Liver (tissue), 9 donors: ENCODE data around the gene AKR1C2. TPM values are rescaled to one million over a fixed set of nuclear protein-coding genes. Genes with fewer than 3 reads are reported as not detected.
A peak's percentile ranks its signal among the peaks of the same experiment; 100 is the strongest.
"Not testable (repeated sequence)": the region's sequence is repeated elsewhere in the genome, so short reads cannot be mapped to it uniquely, and the experiment has no call there.

Experiments
- DNase-seq: peaks from one replicate; pipeline ENCODE4 v3.0.0-alpha.2; 2017; ENCODE audit warnings: low spot score
- H3K27ac ChIP-seq, 2 donors: one replicate each; pipeline ENCODE4 v1.7.0; 2013; ENCODE audit warnings: inconsistent platforms in 2 of 2, low read length in 2 of 2, control low read depth in 1 of 2, low read depth in 1 of 2, mild to moderate bottlenecking in 1 of 2
- H3K27me3 ChIP-seq, 4 donors: one replicate each; pipeline versions ENCODE4 v1.6.1 to v1.7.0; 2013; ENCODE audit warnings: low read length in 3 of 4, inconsistent platforms in 1 of 4, mild to moderate bottlenecking in 1 of 4, moderate library complexity in 1 of 4; ENCODE audit not compliant: control insufficient read depth in 4 of 4, insufficient read depth in 4 of 4
- H3K36me3 ChIP-seq, 4 donors: one replicate each; pipeline versions ENCODE4 v1.6.1 to v1.7.0; 2013; ENCODE audit warnings: low read length in 3 of 4, mild to moderate bottlenecking in 3 of 4, low read depth in 1 of 4, moderate library complexity in 1 of 4; ENCODE audit not compliant: control insufficient read depth in 4 of 4, insufficient read depth in 3 of 4
- H3K4me1 ChIP-seq, 4 donors: one replicate each; pipeline versions ENCODE4 v1.6.1 to v1.7.0; 2013; ENCODE audit warnings: low read length in 3 of 4, mild to moderate bottlenecking in 3 of 4, moderate library complexity in 1 of 4; ENCODE audit not compliant: control insufficient read depth in 4 of 4, insufficient read depth in 4 of 4
- H3K4me3 ChIP-seq, 3 donors: one replicate each; pipeline versions ENCODE4 v1.6.1 to v1.7.0; 2013; ENCODE audit warnings: low read length in 3 of 3, control low read depth in 1 of 3, low read depth in 1 of 3, mild to moderate bottlenecking in 1 of 3
- H3K9ac ChIP-seq, 2 donors: one replicate each; pipeline ENCODE4 v1.7.0; 2013; ENCODE audit warnings: low read length in 2 of 2, mild to moderate bottlenecking in 2 of 2, moderate library complexity in 2 of 2, control low read depth in 1 of 2, low read depth in 1 of 2
- H3K9me3 ChIP-seq, 4 donors: one replicate each; pipeline versions ENCODE4 v1.6.1 to v1.7.0; 2013; ENCODE audit warnings: low read length in 3 of 4; ENCODE audit not compliant: control insufficient read depth in 4 of 4
- FOXA1 ChIP-seq: IDR thresholded peaks from 2 replicates; pipeline ENCODE4 v1.6.1; 2016; ENCODE audit warnings: antibody characterized with exemption
- FOXA2 ChIP-seq: IDR thresholded peaks from 2 replicates; pipeline ENCODE4 v1.6.1; 2016; ENCODE audit warnings: antibody characterized with exemption
- HNF4A ChIP-seq, 2 donors: conservative IDR thresholded peaks; 2 replicates each; pipeline ENCODE4 v1.6.1; 2016; ENCODE audit warnings: antibody characterized with exemption in 2 of 2, mild to moderate bottlenecking in 2 of 2
- JUND ChIP-seq, 2 donors: IDR thresholded peaks; 2 replicates each; pipeline ENCODE4 v1.6.1; 2016; ENCODE audit warnings: antibody characterized with exemption in 2 of 2
- MAX ChIP-seq: IDR thresholded peaks from 2 replicates; pipeline ENCODE4 v1.6.1; 2016; ENCODE audit warnings: antibody characterized with exemption
- RAD21 ChIP-seq, 2 donors: IDR thresholded peaks; 2 replicates each; pipeline ENCODE4 v1.6.1; 2016; ENCODE audit warnings: antibody characterized with exemption in 2 of 2, mild to moderate bottlenecking in 2 of 2
- REST ChIP-seq: IDR thresholded peaks from 2 replicates; pipeline ENCODE4 v1.6.1; 2016; ENCODE audit warnings: antibody characterized with exemption, mild to moderate bottlenecking
- RXRA ChIP-seq, 2 donors: IDR thresholded peaks; 2 replicates each; pipeline ENCODE4 v1.6.1; 2017 to 2018; ENCODE audit warnings: antibody characterized with exemption in 2 of 2, mild to moderate bottlenecking in 1 of 2
- SP1 ChIP-seq: IDR thresholded peaks from 2 replicates; pipeline ENCODE4 v1.6.1; 2018; ENCODE audit warnings: antibody characterized with exemption, mild to moderate bottlenecking
- ZBTB33 ChIP-seq: IDR thresholded peaks from 2 replicates; pipeline ENCODE4 v1.6.1; 2016; ENCODE audit warnings: antibody characterized with exemption
- WGBS: extraction: QIAGEN DNeasy Blood & Tissue Kit; methylation state at CpG from one replicate; pipeline ENCODE4 v1.1.7; 2013; 5-methylcytosine and 5-hydroxymethylcytosine counted together
- polyA plus RNA-seq, 2 donors: library from polyadenylated mRNA; stranded (reverse) in 1 of 2; unstranded in 1 of 2; fragments of 200-250 nt in 1 of 2; fragments of >200 nt in 1 of 2; fragmentation: Nextera tagmentation in 1 of 2; extraction: Ambion mirVana in 1 of 2; gene quantifications; one replicate each; pipeline versions ENCODE4 v1.2.1 to v1.2.3, GENCODE V29; 2013 to 2015
- total RNA-seq, 2 donors: library from RNA; depleted of rRNA; stranded (reverse); fragments of >200 nt; gene quantifications; one replicate each; pipeline ENCODE4 v1.2.3, GENCODE V29; 2014
- donor health status: healthy.
- donor health status: healthy.
- donor health status: healthy.
- donor health status: healthy.
- donor health status: healthy.

AKR1C2 gene
- total and polyA plus RNA-seq, 4 donors = 63.8 to 699 (median 162) TPM

GRCh38 chr10:5010043-5010442 lies 6.4 kb upstream of the AKR1C2 start:
- not testable (repeated sequence) for H3K27me3 ChIP-seq, H3K27ac ChIP-seq, DNase-seq, H3K4me3 ChIP-seq, H3K9me3 ChIP-seq, H3K9ac ChIP-seq, H3K36me3 ChIP-seq
- 80% methylated on average over 6 of the region's 7 CpGs for WGBS
- H3K4me1 ChIP-seq = peaks cover 0 to 18% (median 4%) of the 10 kb centered on the region in 4 donors

GRCh38 chr10:5008857-5009548 lies 5.3 kb upstream of the AKR1C2 start:
- not testable (repeated sequence) for H3K9me3 ChIP-seq, H3K4me3 ChIP-seq, DNase-seq, H3K36me3 ChIP-seq, H3K27me3 ChIP-seq, H3K9ac ChIP-seq
- TF ChIP-seq HNF4A (conservative IDR thresholded peaks at IDR 0.05) (peak; percentile 55 to 72), RXRA (IDR thresholded peaks at IDR 0.05) (peak; percentile 53 to 80), FOXA1 (peak; percentile 74), MAX (peak; percentile 46), ZBTB33 (peak; percentile 65), FOXA2 (peak; percentile 79), JUND (IDR thresholded peaks at IDR 0.05) (peak; percentile 62 to 79), RAD21 (IDR thresholded peaks at IDR 0.05) (peak in 1 of 2 donors; percentile 13), SP1 (peak; percentile 50), REST (peak; percentile 30)
- Histone ChIP-seq H3K4me1 (peaks cover 0 to 18% (median 4%) of the 10 kb centered on the region in 4 donors), H3K27ac (peak overlapping the region; percentile 60 to 61)
- WGBS = 30% methylated on average over 4 of the region's 4 CpGs

GRCh38 chr10:5004501-5004900 lies 844 bp upstream of the AKR1C2 start:
- not testable (repeated sequence) for H3K27me3 ChIP-seq, H3K9ac ChIP-seq, H3K4me3 ChIP-seq, DNase-seq, H3K36me3 ChIP-seq, H3K9me3 ChIP-seq, H3K27ac ChIP-seq
- peaks cover 2 to 23% (median 9%) of the 10 kb centered on the region in 4 donors for H3K4me1 ChIP-seq

GRCh38 chr10:5004030-5004385 lies 351 bp upstream of the AKR1C2 start:
- H3K9ac ChIP-seq, H3K27me3 ChIP-seq, H3K9me3 ChIP-seq, H3K36me3 ChIP-seq, H3K4me3 ChIP-seq, DNase-seq, H3K27ac ChIP-seq: not testable (repeated sequence)
- 0% methylated on average over 1 of the region's 1 CpG for WGBS
- peaks cover 2 to 21% (median 8%) of the 10 kb centered on the region in 4 donors for H3K4me1 ChIP-seq
